H1 (cell line): Measurements from ENCODE around the gene SPG7. TPM values are rescaled to one million over a fixed set of nuclear protein-coding genes. Genes with fewer than 3 reads are reported as not detected.

Source experiments
- FOSL1 ChIP-seq: IDR thresholded peaks from 2 replicates; pipeline ENCODE4 v1.6.1; 2011; ENCODE audit warnings: mild to moderate bottlenecking, low read depth, low read length, moderate library complexity; ENCODE audit not compliant: insufficient read depth
- polyA plus RNA-seq, 7 experiments: library from polyadenylated mRNA; depleted of rRNA in 3 of 7; stranded (reverse) in 5 of 7; unstranded in 2 of 7; fragments of >200 nt in 5 of 7; fragments of 200-250 nt in 2 of 7; gene quantifications; 1 replicate in 5 of 7; 2 replicates in 1 of 7; 4 replicates in 1 of 7; pipeline versions ENCODE4 v1.2.1 to v1.2.3, GENCODE V29; 2011 to 2013; ENCODE audit warnings: missing spikeins in 2 of 7, mixed read lengths in 2 of 7
- total RNA-seq: library from RNA; stranded (reverse); fragmentation: NEBNext Ultra II Directional; extraction: Animal tissue kit (Norgen Biotek cat#: 25700); gene quantifications from 2 replicates; pipeline ENCODE4 v1.2.1, GENCODE V29; 2021

SPG7 gene
- total and polyA plus RNA-seq, 2 of the 8 experiments (the other 6 are each of a cell fraction or from before 2014, with no cell fraction given): 72.1 to 113 TPM

DNA sequence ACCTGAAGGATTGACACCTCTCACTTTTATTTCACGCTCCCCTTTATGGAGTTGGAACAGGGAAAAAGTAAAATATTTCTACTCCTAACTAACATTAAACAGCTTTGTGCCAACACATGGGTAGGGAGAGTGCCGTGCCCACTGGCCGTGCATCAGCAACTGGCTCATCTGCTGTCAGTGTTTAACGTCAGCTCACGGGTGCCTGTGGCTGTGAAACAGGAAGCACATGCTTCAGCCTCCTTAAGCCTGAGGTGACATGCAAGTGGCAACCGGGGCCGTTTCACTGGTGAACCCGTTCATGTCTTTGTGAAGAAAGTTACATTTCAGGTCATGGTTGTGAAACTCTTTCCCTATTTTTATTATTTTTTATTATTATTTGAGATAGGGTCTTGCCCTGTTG, 3.2 kb downstream of the SPG7 start (continued):
- TF ChIP-seq FOSL1: no peak
